Small intestine (tissue), 7 donors: ENCODE measurements around the gene MYH10. TPM values are rescaled to one million over a fixed set of nuclear protein-coding genes. Genes with fewer than 3 reads are reported as not detected.

Experiments
- DNase-seq, 2 donors: peaks; one replicate each; pipeline versions ENCODE4 v3.0.0 to v3.0.0-alpha.2; 2013
- FAIRE-seq: peaks from 2 replicates; lab custom pipeline; 2012; peaks lifted over from hg19 to GRCh38; lab: Jason Lieb, UNC
- H3K27ac ChIP-seq, 3 donors: one replicate each; pipeline ENCODE4 v1.5.1; 2013; ENCODE audit warnings: low read length in 2 of 3, mild to moderate bottlenecking in 2 of 3, control low read depth in 1 of 3, inconsistent platforms in 1 of 3, low read depth in 1 of 3, moderate library complexity in 1 of 3
- H3K27me3 ChIP-seq, 3 donors: one replicate each; pipeline ENCODE4 v1.6.1; 2013; ENCODE audit warnings: low read length in 3 of 3, inconsistent platforms in 1 of 3; ENCODE audit not compliant: control insufficient read depth in 3 of 3, insufficient read depth in 3 of 3
- H3K36me3 ChIP-seq, 3 donors: one replicate each; pipeline ENCODE4 v1.6.1; 2013; ENCODE audit warnings: low read length in 3 of 3, inconsistent platforms in 1 of 3, low read depth in 1 of 3, mild to moderate bottlenecking in 1 of 3, moderate library complexity in 1 of 3; ENCODE audit not compliant: control insufficient read depth in 3 of 3, insufficient read depth in 2 of 3
- H3K4me1 ChIP-seq, 3 donors: one replicate each; pipeline ENCODE4 v1.6.1; 2013; ENCODE audit warnings: low read length in 2 of 3, inconsistent platforms in 1 of 3, low read depth in 1 of 3, mild to moderate bottlenecking in 1 of 3, moderate library complexity in 1 of 3; ENCODE audit not compliant: control insufficient read depth in 3 of 3, insufficient read depth in 2 of 3
- H3K4me3 ChIP-seq, 3 donors: one replicate each; pipeline ENCODE4 v1.5.1; 2013; ENCODE audit warnings: low read length in 3 of 3, control low read depth in 1 of 3, inconsistent platforms in 1 of 3, low read depth in 1 of 3, mild to moderate bottlenecking in 1 of 3, moderate library complexity in 1 of 3
- H3K9me3 ChIP-seq, 2 donors: one replicate each; pipeline ENCODE4 v1.6.1; 2013; ENCODE audit warnings: low read depth in 1 of 2, low read length in 1 of 2; ENCODE audit not compliant: control insufficient read depth in 2 of 2, insufficient read depth in 1 of 2
- WGBS, 3 donors: extraction: QIAGEN DNeasy Blood & Tissue Kit; methylation state at CpG; one replicate each; pipeline ENCODE4 v1.1.7; 2013; 5-methylcytosine and 5-hydroxymethylcytosine counted together
- polyA plus RNA-seq, 4 donors: library from polyadenylated mRNA; stranded (reverse) in 3 of 4; unstranded in 1 of 4; fragments of 200-250 nt in 3 of 4; fragments of 120-200 nt in 1 of 4; gene quantifications; one replicate each; pipeline versions ENCODE4 v1.2.1 to v1.2.3, GENCODE V29; 2013
- donor health status: healthy with polysubstance abuse.
- donor health status: control.
- donor health status: control.
- donor health status: Bipolar disorder and iron deficiency.
- donor health status: healthy.

MYH10 gene
- polyA plus RNA-seq, 4 donors: 0.81 to 50.9 (median 3.8) TPM

DNA sequence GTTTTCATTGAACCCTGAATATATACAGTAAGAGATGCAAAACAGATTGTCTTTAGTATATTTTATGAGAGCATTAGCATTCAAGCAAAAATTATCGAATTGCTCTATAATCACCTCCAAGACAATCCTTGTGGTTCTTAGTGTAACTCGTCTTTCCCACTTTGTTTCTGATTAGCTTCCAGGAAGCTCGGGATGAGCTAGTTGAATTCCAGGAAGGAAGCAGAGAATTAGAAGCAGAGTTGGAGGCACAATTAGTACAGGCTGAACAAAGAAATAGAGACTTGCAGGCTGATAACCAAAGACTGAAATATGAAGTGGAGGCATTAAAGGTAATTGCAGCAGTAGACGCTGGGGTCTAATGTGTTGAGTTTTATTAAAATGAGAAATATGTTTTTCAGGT, 185.0 kb downstream of the MYH10 start:
- H3K4me1 ChIP-seq: peaks cover 0 to 5% (median 0%) of the 10 kb centered on the region in 3 donors
- no peak for FAIRE-seq
- 78 to 84% (median 83%) methylated on average over 4 of the region's 4 CpGs for WGBS, 3 donors
- no peak overlapping the region for H3K4me3 ChIP-seq
- DNase-seq: no peak
- no peaks in the 10 kb centered on the region for H3K9me3 ChIP-seq
- no peaks in the 10 kb centered on the region for H3K27me3 ChIP-seq
- no peak overlapping the region for H3K27ac ChIP-seq
- H3K36me3 ChIP-seq: peaks cover 2 to 22% (median 17%) of the 10 kb centered on the region in 3 donors

DNA sequence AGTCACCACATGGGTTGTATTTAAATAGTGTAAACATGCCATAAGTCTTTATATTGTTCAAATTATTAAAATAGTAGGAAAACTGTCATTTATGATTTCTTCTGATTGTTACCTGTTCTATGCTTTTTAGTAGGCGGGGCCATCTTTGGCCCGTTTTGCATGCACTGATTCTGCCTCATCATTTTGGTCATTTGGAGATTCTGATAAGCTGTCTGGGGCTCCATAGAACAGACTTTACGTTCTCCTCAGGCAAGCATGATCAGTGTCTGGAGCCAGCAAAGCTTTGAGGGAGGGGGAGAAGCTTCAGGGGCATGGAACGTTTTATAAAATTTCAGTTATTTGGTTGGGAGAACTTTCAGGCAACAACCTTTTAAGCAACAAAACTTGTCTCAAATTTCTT, 186.0 kb downstream of the MYH10 start:
- Histone ChIP-seq H3K9me3 (no peaks in the 10 kb centered on the region), H3K36me3 (peaks cover 0 to 24% (median 17%) of the 10 kb centered on the region in 3 donors), H3K4me3 (no peak overlapping the region), H3K4me1 (peaks cover 0 to 5% (median 0%) of the 10 kb centered on the region in 3 donors), H3K27ac (no peak overlapping the region), H3K27me3 (no peaks in the 10 kb centered on the region)
- FAIRE-seq (no peak), DNase-seq (no peak)
- 76 to 82% (median 81%) methylated on average over 4 of the region's 4 CpGs for WGBS, 3 donors

DNA sequence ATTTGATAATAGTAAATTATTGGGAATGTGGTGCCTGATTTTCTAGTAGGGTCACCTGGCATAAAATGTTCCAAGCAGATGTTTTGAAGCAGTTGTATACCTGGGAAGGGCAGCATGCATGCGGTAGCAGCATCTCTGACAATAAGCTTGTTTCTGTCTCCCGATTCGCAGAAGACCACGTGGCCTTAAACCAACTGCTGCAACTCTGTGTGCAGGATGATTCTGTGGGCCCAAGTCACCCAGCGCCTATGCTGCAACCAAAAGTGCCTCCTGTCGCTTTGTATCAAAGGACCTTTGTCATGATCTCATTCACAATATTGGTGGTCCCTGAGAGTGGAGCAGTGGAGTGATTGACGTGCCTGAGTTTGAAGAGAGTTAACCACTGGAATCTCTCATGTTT, 186.8 kb downstream of the MYH10 start:
- DNase-seq: no peak
- Histone ChIP-seq H3K9me3 (no peaks in the 10 kb centered on the region), H3K27me3 (no peaks in the 10 kb centered on the region), H3K4me3 (no peak overlapping the region), H3K36me3 (peaks cover 0 to 22% (median 19%) of the 10 kb centered on the region in 3 donors), H3K4me1 (peaks cover 0 to 5% (median 0%) of the 10 kb centered on the region in 3 donors), H3K27ac (no peak overlapping the region)
- no peak for FAIRE-seq
- 89 to 95% (median 94%) methylated on average over 7 of the region's 7 CpGs for WGBS, 3 donors

DNA sequence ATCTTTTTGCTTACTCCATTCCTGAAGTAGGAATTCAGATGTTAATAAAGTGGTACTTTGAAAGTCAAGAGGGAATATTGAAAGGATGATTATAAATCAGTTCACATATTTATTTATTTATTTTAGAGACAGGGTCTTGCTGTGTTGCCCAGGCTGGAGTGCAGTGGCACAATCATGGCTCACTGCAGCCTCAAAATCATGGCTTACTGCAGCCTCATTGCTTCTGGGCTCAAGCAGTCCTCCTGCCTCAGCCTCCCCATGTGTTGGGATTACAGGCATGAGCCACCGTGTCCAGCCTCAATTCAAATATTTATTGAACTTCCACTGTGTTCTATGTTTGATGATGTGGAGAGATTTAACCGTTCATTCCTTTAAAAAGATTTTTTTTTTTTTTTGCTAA, 188.2 kb downstream of the MYH10 start:
- Histone ChIP-seq H3K9me3 (no peaks in the 10 kb centered on the region), H3K27ac (no peak overlapping the region), H3K4me1 (peaks cover 0 to 5% (median 0%) of the 10 kb centered on the region in 3 donors), H3K27me3 (no peaks in the 10 kb centered on the region), H3K36me3 (peaks cover 0 to 19% (median 17%) of the 10 kb centered on the region in 3 donors), H3K4me3 (no peak overlapping the region)
- DNase-seq: no peak
- 92 to 94% (median 93%) methylated on average over 2 of the region's 2 CpGs for WGBS, 3 donors
- no peak for FAIRE-seq

DNA sequence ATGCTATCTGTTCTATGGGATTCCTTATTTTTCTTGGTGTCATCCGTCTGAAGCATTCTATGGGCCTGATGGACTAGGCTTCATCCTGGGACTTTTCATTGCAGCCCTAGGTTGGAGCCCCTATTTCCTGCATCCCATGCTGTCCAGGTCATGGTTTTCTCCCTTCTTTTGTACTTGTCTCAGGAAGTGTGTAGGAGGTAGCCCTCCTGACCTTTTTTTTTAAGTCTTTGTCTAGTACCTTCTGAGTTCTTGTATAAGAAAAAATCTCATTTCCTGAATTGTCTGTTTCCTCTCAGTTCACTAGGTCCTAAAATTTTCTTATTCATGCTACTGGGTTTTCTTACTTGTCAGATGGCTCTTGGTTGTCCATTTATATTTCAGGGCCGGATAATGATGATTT, 188.8 kb downstream of the MYH10 start:
- FAIRE-seq (no peak), DNase-seq (no peak)
- Histone ChIP-seq H3K27me3 (no peaks in the 10 kb centered on the region), H3K4me3 (no peak overlapping the region), H3K4me1 (peaks cover 0 to 8% (median 2%) of the 10 kb centered on the region in 3 donors), H3K36me3 (peaks cover 0 to 18% (median 17%) of the 10 kb centered on the region in 3 donors), H3K27ac (no peak overlapping the region), H3K9me3 (no peaks in the 10 kb centered on the region)
- 84 to 88% (median 87%) methylated on average over 2 of the region's 2 CpGs for WGBS, 3 donors

DNA sequence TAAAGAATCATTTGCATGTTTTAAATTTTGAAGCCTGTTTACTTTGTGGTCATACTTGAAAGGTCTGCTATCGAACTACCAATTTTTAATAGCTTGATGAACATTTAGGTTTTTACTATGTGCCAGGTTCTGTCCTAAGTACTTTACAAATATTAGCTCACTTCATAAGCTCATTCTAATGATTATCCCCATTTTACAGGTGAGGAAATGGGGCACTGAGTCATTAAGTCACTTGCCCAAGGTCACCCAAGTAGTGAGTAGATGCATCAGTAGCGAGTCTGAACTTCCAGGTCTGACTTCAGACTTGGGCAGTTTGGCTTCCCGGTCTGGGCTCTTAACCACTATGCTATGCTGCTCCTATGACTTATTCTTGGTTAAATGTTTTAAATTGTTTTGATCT, 190.8 kb downstream of the MYH10 start:
- H3K4me3 ChIP-seq: no peak overlapping the region
- peaks cover 0 to 8% (median 2%) of the 10 kb centered on the region in 3 donors for H3K4me1 ChIP-seq
- H3K27me3 ChIP-seq: no peaks in the 10 kb centered on the region
- H3K9me3 ChIP-seq: no peaks in the 10 kb centered on the region
- peaks cover 0 to 16% (median 9%) of the 10 kb centered on the region in 3 donors for H3K36me3 ChIP-seq
- DNase-seq (no peak), FAIRE-seq (no peak)
- H3K27ac ChIP-seq: no peak overlapping the region
- 96 to 98% (median 96%) methylated on average over 3 of the region's 3 CpGs for WGBS, 3 donors

DNA sequence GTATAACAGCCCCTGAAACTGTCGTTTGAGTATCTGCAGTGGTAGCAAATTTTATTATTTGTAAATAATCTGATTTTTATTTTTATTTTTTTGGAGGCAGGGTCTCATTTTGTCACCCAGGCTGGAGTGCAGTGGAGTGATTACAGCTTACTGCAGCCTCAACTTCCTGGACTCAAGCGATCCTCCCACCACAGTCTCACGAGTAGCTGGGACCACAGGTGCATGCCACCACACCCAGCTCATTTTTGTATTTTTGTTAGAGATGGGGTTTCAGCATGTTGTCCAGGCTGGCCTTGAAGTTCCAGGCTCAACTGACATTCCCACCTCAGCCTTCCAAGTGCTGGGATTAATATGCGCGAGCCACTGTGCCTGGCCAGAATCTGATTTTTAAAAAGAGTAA, 192.1 kb downstream of the MYH10 start:
- FAIRE-seq (no peak), DNase-seq (no peak)
- 80 to 90% (median 80%) methylated on average over 5 of the region's 5 CpGs for WGBS, 3 donors
- peaks cover 0 to 10% (median 2%) of the 10 kb centered on the region in 3 donors for H3K36me3 ChIP-seq
- no peaks in the 10 kb centered on the region for H3K27me3 ChIP-seq
- H3K4me1 ChIP-seq: peaks cover 0 to 8% (median 2%) of the 10 kb centered on the region in 3 donors
- no peaks in the 10 kb centered on the region for H3K9me3 ChIP-seq
- no peak overlapping the region for H3K27ac ChIP-seq
- no peak overlapping the region for H3K4me3 ChIP-seq

DNA sequence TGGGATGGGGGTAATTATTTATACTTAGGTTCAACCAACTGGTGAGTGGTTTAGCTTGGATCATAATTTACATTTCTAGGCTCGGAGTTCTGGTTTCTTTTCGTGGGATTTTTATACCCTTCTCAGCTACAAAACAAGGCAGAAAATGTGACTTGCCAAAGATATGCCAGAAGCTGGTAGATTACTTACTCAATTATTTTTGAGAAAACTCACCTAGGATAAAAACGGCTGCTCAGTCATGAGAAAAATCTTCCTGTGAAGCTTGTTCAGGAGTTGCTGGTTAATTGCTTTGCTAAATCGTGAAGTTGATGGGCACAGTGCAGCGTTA, 193.7 kb downstream of the MYH10 start:
- 13 to 17% (median 13%) methylated on average over 5 of the region's 5 CpGs for WGBS, 3 donors

More for the DNA sequence above, 193.7 kb downstream of the MYH10 start:
- H3K9me3 ChIP-seq: no peaks in the 10 kb centered on the region
- peak overlapping the region; percentile 81 to 94 (median 86) for H3K4me3 ChIP-seq
- peaks cover 0 to 7% (median 2%) of the 10 kb centered on the region in 3 donors for H3K4me1 ChIP-seq
- peaks cover 0 to 10% (median 2%) of the 10 kb centered on the region in 3 donors for H3K36me3 ChIP-seq
- H3K27me3 ChIP-seq: no peaks in the 10 kb centered on the region
- peak overlapping the region; percentile 98 to 99 (median 99) for H3K27ac ChIP-seq
- DNase-seq (peak in 1 of 2 donors; percentile 13), FAIRE-seq (no peak)
